Measurements from ENCODE around the gene ETV5.

GRCh38 chr3:186097317-186097662 lies 11.6 kb downstream of the ETV5 start:
- no peak for TF ChIP-seq CTCF (IDR thresholded peaks at IDR 0.05)
- no peak for TF ChIP-seq POLR2A (IDR thresholded peaks at IDR 0.05)

Measured in uterus (tissue), 2 donors.